Endothelial cell of umbilical vein (primary cell): ENCODE results near the gene TTLL5. TPM values are rescaled to one million over a fixed set of nuclear protein-coding genes. Genes with fewer than 3 reads are reported as not detected.

Experiments used
- BruUV-seq: library from RNA; stranded (reverse); fragments of 400-500 nt; replicated peaks from 2 replicates; lab custom pipeline; 2021; lab: Mats Ljungman, UMichigan
- CTCF ChIA-PET: fragments of 300-600, 350-600 bp; sonication (Branson Sonifier 250); formaldehyde crosslinking; loops from one replicate; lab custom pipeline; 2021; ENCODE audit warnings: antibody characterized with exemption, inconsistent platforms; lab: Charles Lee
- POLR2A ChIA-PET: fragments of 300-600, 350-600 bp; sonication (Branson Sonifier 250); formaldehyde crosslinking; loops from one replicate; lab custom pipeline; 2021; ENCODE audit warnings: antibody characterized with exemption, inconsistent platforms; lab: Charles Lee
- DNase-seq: peaks from one replicate; pipeline ENCODE4 v3.0.0-alpha.2; 2011; ENCODE audit warnings: low read depth, low spot score
- FAIRE-seq: peaks from 2 replicates; lab custom pipeline; 2011; peaks lifted over from hg19 to GRCh38; lab: Jason Lieb, UNC
- H2AFZ ChIP-seq: 2 replicates; pipeline ENCODE4 v1.6.0; 2012; ENCODE audit warnings: low read depth, low read length, control low read depth, inconsistent platforms
- H3K27ac ChIP-seq: 2 replicates; pipeline ENCODE4 v1.5.1; 2011; ENCODE audit warnings: low read depth, mild to moderate bottlenecking, control low read depth, low read length, moderate library complexity; ENCODE audit not compliant: insufficient read depth
- H3K27me3 ChIP-seq, 2 experiments: 2 replicates each; pipeline versions ENCODE4 v1.6.0 to v1.6.1; 2011; ENCODE audit warnings: low read length in 2 of 2, mixed read lengths in 1 of 2; ENCODE audit not compliant: control insufficient read depth in 2 of 2, insufficient read depth in 2 of 2
- H3K36me3 ChIP-seq, 2 experiments: 2 replicates in 1 of 2; 3 replicates in 1 of 2; pipeline ENCODE4 v1.5.1; 2011; ENCODE audit warnings: low read length in 2 of 2, mild to moderate bottlenecking in 1 of 2, moderate library complexity in 1 of 2; ENCODE audit not compliant: control insufficient read depth in 2 of 2, insufficient read depth in 2 of 2; ENCODE audit errors: extremely low read depth in 1 of 2
- H3K4me1 ChIP-seq: 3 replicates; pipeline ENCODE4 v1.5.1; 2011; ENCODE audit warnings: mild to moderate bottlenecking, low read length; ENCODE audit not compliant: control insufficient read depth, insufficient read depth; ENCODE audit errors: extremely low read depth
- H3K4me2 ChIP-seq: 2 replicates; pipeline ENCODE4 v1.6.1; 2011; ENCODE audit warnings: low read length, control low read depth, mixed read lengths; ENCODE audit not compliant: insufficient read depth
- H3K4me3 ChIP-seq, 3 experiments: fragments of 200-600 bp in 1 of 3; sonication (generic), shearing (Covaris generic) in 1 of 3; replicated peaks in 1 of 3; 2 replicates each; pipeline ENCODE4 v1.5.1; 2011 to 2016; ENCODE audit warnings: control low read depth in 3 of 3, low read length in 3 of 3, mild to moderate bottlenecking in 2 of 3, inconsistent platforms in 1 of 3, low read depth in 1 of 3, moderate library complexity in 1 of 3; ENCODE audit not compliant: insufficient read depth in 1 of 3
- H3K79me2 ChIP-seq: 2 replicates; pipeline ENCODE4 v1.6.0; 2012; ENCODE audit warnings: low read length, inconsistent platforms; ENCODE audit not compliant: control insufficient read depth, insufficient read depth
- H3K9ac ChIP-seq: replicated peaks from 2 replicates; pipeline ENCODE3; 2011; ENCODE audit warnings: low read length, control low read depth; ENCODE audit not compliant: insufficient read depth; ENCODE audit errors: extremely low read depth
- H3K9me1 ChIP-seq: replicated peaks from 3 replicates; pipeline ENCODE4 v1.6.0; 2011; ENCODE audit warnings: mild to moderate bottlenecking, low read length; ENCODE audit not compliant: control insufficient read depth, insufficient read depth; ENCODE audit errors: extremely low read depth
- H3K9me3 ChIP-seq: replicated peaks from 2 replicates; pipeline ENCODE4 v1.5.1; 2012; ENCODE audit warnings: low read length, inconsistent platforms; ENCODE audit not compliant: control insufficient read depth, insufficient read depth
- H4K20me1 ChIP-seq: replicated peaks from 2 replicates; pipeline ENCODE3; 2011; ENCODE audit warnings: mild to moderate bottlenecking, low read length; ENCODE audit not compliant: control insufficient read depth, insufficient read depth; ENCODE audit errors: extremely low read depth
- CTCF ChIP-seq, 2 donors: IDR thresholded peaks; 1 replicate in 1 of 2; 2 replicates in 1 of 2; pipeline ENCODE4 v1.5.1; 2011; ENCODE audit warnings: low read length in 2 of 2, mild to moderate bottlenecking in 2 of 2, moderate library complexity in 2 of 2, control low read depth in 1 of 2, inconsistent platforms in 1 of 2, low read depth in 1 of 2; ENCODE audit not compliant: insufficient read depth in 1 of 2; ENCODE audit errors: extremely low read depth in 1 of 2
- EZH2 ChIP-seq: IDR thresholded peaks from 2 replicates; pipeline ENCODE4 v1.6.1; 2012; ENCODE audit warnings: borderline replicate concordance, low read depth, mild to moderate bottlenecking, moderate library complexity, low read length, inconsistent platforms; ENCODE audit not compliant: severe bottlenecking
- FOS ChIP-seq: IDR thresholded peaks from 2 replicates; pipeline ENCODE4 v1.6.1; 2011; ENCODE audit warnings: mild to moderate bottlenecking, low read length, moderate library complexity, borderline replicate concordance; ENCODE audit not compliant: insufficient read depth
- GATA2 ChIP-seq: IDR thresholded peaks from 2 replicates; pipeline ENCODE4 v1.7.0; 2011; ENCODE audit warnings: low read depth, mild to moderate bottlenecking, moderate library complexity, mixed read lengths, low read length; ENCODE audit not compliant: insufficient read length, insufficient read depth
- JUN ChIP-seq: IDR thresholded peaks from 2 replicates; pipeline ENCODE4 v1.6.1; 2011; ENCODE audit warnings: borderline replicate concordance, low read depth; ENCODE audit not compliant: insufficient read length, insufficient read depth
- MAX ChIP-seq: IDR thresholded peaks from 2 replicates; pipeline ENCODE4 v1.6.1; 2011; ENCODE audit not compliant: insufficient read depth, insufficient read length
- MYC ChIP-seq: IDR thresholded peaks from one replicate; pipeline ENCODE4 v1.6.1; 2011; ENCODE audit warnings: mild to moderate bottlenecking, low read depth, low read length
- POLR2A ChIP-seq: IDR thresholded peaks from 2 replicates; pipeline ENCODE4 v1.6.1; 2012; ENCODE audit warnings: low read depth, mild to moderate bottlenecking, control low read depth, low read length
- POLR2AphosphoS5 ChIP-seq: IDR thresholded peaks from 2 replicates; pipeline ENCODE4 v1.6.1; 2012; ENCODE audit warnings: low read depth, mild to moderate bottlenecking, control low read depth, low read length, moderate library complexity; ENCODE audit not compliant: insufficient read depth
- dilution Hi-C: fragments of 300-500 bp; cut with MboI; formaldehyde crosslinking; loops from one replicate; pipeline ENCODE4 v1.15.0; 2019; ENCODE audit warnings: low sequenced_read_pairs; ENCODE audit not compliant: extremely low pct_ligation_motif_present
- intact Hi-C: fragments of 100-400 bp; cut with micrococcal nuclease; formaldehyde crosslinking; loops from one replicate; pipeline ENCODE4 v1.10.0; 2022
- polyA plus RNA-seq, 4 experiments: library from polyadenylated mRNA; depleted of rRNA in 3 of 4; stranded (reverse) in 3 of 4; unstranded in 1 of 4; fragments of >200 nt; gene quantifications; 2 replicates each; pipeline versions ENCODE4 v1.2.1 to v1.2.3, GENCODE V29; 2011 to 2012; ENCODE audit warnings: missing spikeins in 1 of 4
- total RNA-seq: library from RNA; stranded (reverse); gene quantifications from 2 replicates; pipeline ENCODE4 v1.2.3, GENCODE V29; 2021

Gene TTLL5
- total and polyA plus RNA-seq, 2 donors (not counting 3 experiments of a cell fraction or from before 2014, with no cell fraction given): 33.2 to 93.6 TPM

- dilution Hi-C loops: no loop called here
- Histone ChIP-seq H3K79me2 (no peaks in the 10 kb centered on the region), H4K20me1 (no peaks in the 10 kb centered on the region), H3K27me3 (no peaks in the 10 kb centered on the region), H3K4me2 (no peak overlapping the region), H3K36me3 (no peaks in the 10 kb centered on the region), H3K9ac (no peak overlapping the region), H3K9me1 (no peaks in the 10 kb centered on the region), H3K9me3 (no peaks in the 10 kb centered on the region), H3K4me3 (no peak overlapping the region), H3K27ac (no peak overlapping the region), H2AFZ (no peak overlapping the region), H3K4me1 (peaks cover 20% of the 10 kb centered on the region)
- DNase-seq (no peak), FAIRE-seq (no peak)
- CTCF ChIA-PET: interaction anchor here (1.2 to 1.5 kb wide), 3 partner anchors 43 to 116 kb away, joined by 3 to 7 read pairs (median 4); no protein-coding TSS in a partner anchor
- POLR2A ChIA-PET: no interaction called here
- no TSS peak for BruUV-seq
- TF ChIP-seq POLR2AphosphoS5 (no peak), EZH2 (no peak), FOS (no peak), MYC (no peak), POLR2A (no peak), GATA2 (no peak), JUN (no peak), MAX (no peak), CTCF (IDR thresholded peaks at IDR 0.05; ENCODE audit: extremely low read depth in 1 of 2, insufficient read depth in 1 of 2, low read depth in 1 of 2, low read length in 2 of 2) (no peak)
- intact Hi-C loops: no loop called here
Observed at GRCh38 chr14:75863221-75863620, 202.2 kb downstream of the TTLL5 start.
